SK-N-SH (cell line): Measurements from ENCODE around the gene RAB10.

Experiments used
- CHD2 ChIP-seq: fragments of 150-350 bp; IDR thresholded peaks from 2 replicates; pipeline ENCODE4 v1.6.1; 2018; ENCODE audit warnings: low read length; ENCODE audit not compliant: partially characterized antibody
- EZH2phosphoT487 ChIP-seq: fragments of 200-600 bp; sonication (generic); IDR thresholded peaks from 2 replicates; pipeline ENCODE4 v1.6.1; 2017; ENCODE audit warnings: low read depth, mixed run types, mild to moderate bottlenecking, antibody characterized with exemption, moderate library complexity, borderline replicate concordance
- JUND ChIP-seq: IDR thresholded peaks from 2 replicates; pipeline ENCODE4 v1.4.0; 2012
- NRF1 ChIP-seq: IDR thresholded peaks from 2 replicates; pipeline ENCODE4 v1.6.1; 2012; ENCODE audit warnings: low read depth, mild to moderate bottlenecking, low read length
- POLR2AphosphoS5 ChIP-seq: IDR thresholded peaks from 2 replicates; pipeline ENCODE4 v1.6.1; 2012; ENCODE audit warnings: low read depth, low read length
- RFX5 ChIP-seq: IDR thresholded peaks from 2 replicates; pipeline ENCODE4 v1.6.1; 2012; ENCODE audit warnings: mild to moderate bottlenecking, improper control_type of control experiment, low read length
- SMC3 ChIP-seq: IDR thresholded peaks from 2 replicates; pipeline ENCODE4 v1.6.1; 2012; ENCODE audit warnings: low read depth, low read length, improper control_type of control experiment
- TF ChIP-seq, protein P1 (sequence below): IDR thresholded peaks from 2 replicates; pipeline ENCODE4 v1.4.0; 2012; ENCODE audit warnings: low read depth
- TF ChIP-seq, protein P2 (sequence below): fragments of 200-600 bp; sonication (generic); IDR thresholded peaks from 2 replicates; pipeline ENCODE4 v1.6.1; 2017; ENCODE audit warnings: antibody characterized with exemption, mild to moderate bottlenecking, moderate library complexity
- TF ChIP-seq, protein P3 (sequence below): IDR thresholded peaks from 2 replicates; pipeline ENCODE4; 2012
- TF ChIP-seq, protein P4 (sequence below): fragments of 150-350 bp; IDR thresholded peaks from 2 replicates; pipeline ENCODE4 v1.6.1; 2017; ENCODE audit warnings: antibody characterized with exemption, low read length, low read depth, borderline replicate concordance

DNA sequence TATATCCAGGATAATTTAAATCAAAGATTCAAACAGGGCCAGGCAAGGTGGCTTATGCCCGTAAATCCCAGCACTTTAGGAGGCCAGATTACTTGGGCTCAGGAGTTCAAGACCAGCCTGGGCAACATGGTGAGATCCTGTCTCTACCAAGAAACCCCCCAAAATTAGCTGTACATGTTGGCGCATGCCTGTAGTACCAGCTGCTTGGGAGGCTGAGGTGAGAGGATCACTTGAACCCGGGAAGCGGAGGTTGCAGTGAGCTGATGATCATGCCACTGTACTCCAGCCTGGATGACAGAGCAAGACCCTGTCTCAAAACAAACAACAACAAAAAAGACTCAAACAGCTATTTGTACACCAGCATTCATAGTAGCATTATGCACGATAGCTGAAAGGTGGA lies 9.2 kb downstream of the RAB10 start:
- TF ChIP-seq SMC3 (no peak), JUND (no peak), RFX5 (no peak), POLR2AphosphoS5 (no peak), CHD2 (no peak), EZH2phosphoT487 (no peak), NRF1 (no peak)
- TF ChIP-seq, protein P1, sequence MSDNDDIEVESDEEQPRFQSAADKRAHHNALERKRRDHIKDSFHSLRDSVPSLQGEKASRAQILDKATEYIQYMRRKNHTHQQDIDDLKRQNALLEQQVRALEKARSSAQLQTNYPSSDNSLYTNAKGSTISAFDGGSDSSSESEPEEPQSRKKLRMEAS = no peak
- TF ChIP-seq, protein P2, sequence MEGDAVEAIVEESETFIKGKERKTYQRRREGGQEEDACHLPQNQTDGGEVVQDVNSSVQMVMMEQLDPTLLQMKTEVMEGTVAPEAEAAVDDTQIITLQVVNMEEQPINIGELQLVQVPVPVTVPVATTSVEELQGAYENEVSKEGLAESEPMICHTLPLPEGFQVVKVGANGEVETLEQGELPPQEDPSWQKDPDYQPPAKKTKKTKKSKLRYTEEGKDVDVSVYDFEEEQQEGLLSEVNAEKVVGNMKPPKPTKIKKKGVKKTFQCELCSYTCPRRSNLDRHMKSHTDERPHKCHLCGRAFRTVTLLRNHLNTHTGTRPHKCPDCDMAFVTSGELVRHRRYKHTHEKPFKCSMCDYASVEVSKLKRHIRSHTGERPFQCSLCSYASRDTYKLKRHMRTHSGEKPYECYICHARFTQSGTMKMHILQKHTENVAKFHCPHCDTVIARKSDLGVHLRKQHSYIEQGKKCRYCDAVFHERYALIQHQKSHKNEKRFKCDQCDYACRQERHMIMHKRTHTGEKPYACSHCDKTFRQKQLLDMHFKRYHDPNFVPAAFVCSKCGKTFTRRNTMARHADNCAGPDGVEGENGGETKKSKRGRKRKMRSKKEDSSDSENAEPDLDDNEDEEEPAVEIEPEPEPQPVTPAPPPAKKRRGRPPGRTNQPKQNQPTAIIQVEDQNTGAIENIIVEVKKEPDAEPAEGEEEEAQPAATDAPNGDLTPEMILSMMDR = no peak
- TF ChIP-seq, protein P3, sequence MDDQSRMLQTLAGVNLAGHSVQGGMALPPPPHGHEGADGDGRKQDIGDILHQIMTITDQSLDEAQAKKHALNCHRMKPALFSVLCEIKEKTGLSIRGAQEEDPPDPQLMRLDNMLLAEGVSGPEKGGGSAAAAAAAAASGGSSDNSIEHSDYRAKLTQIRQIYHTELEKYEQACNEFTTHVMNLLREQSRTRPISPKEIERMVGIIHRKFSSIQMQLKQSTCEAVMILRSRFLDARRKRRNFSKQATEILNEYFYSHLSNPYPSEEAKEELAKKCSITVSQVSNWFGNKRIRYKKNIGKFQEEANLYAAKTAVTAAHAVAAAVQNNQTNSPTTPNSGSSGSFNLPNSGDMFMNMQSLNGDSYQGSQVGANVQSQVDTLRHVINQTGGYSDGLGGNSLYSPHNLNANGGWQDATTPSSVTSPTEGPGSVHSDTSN = no peak
- TF ChIP-seq, protein P4, sequence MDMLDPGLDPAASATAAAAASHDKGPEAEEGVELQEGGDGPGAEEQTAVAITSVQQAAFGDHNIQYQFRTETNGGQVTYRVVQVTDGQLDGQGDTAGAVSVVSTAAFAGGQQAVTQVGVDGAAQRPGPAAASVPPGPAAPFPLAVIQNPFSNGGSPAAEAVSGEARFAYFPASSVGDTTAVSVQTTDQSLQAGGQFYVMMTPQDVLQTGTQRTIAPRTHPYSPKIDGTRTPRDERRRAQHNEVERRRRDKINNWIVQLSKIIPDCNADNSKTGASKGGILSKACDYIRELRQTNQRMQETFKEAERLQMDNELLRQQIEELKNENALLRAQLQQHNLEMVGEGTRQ = no peak
